ENCODE results near the gene GOLIM4. TPM values are rescaled to one million over a fixed set of nuclear protein-coding genes. Genes with fewer than 3 reads are reported as not detected.

GOLIM4 gene
- total and polyA plus RNA-seq, 2 experiments from 2014 or later: 45.3 to 67.2 TPM

- H4K20me1 ChIP-seq (ENCODE audit: insufficient read depth, poor library complexity, severe bottlenecking): peaks cover 14% of the 10 kb centered on the region
These were observed 10.1 kb downstream of the GOLIM4 start for GRCh38 chr3:168085491-168086119.

GRCh38 chr3:168083906-168084305 is 11.8 kb downstream of the GOLIM4 start:
- Histone ChIP-seq H3K79me2 (peaks cover 100% of the 10 kb centered on the region), H3K27ac (no peak overlapping the region), H3K4me2 (no peak overlapping the region), H3K4me1 (ENCODE audit: insufficient read depth) (peaks cover 30% of the 10 kb centered on the region), H3K27me3 (no peaks in the 10 kb centered on the region), H3K4me3 (no peak overlapping the region), H2AFZ (no peak overlapping the region), H4K20me1 (ENCODE audit: insufficient read depth, poor library complexity, severe bottlenecking) (peaks cover 19% of the 10 kb centered on the region), H3K9me2 (replicated peaks; ENCODE audit: insufficient read depth) (no peaks in the 10 kb centered on the region), H3K9me3 (ENCODE audit: low read depth) (no peaks in the 10 kb centered on the region), H3K36me3 (replicated peaks; ENCODE audit: insufficient read depth, low read depth) (no peaks in the 10 kb centered on the region)
- DNase-seq (ENCODE audit: low spot score): no peak
- no peak for TF ChIP-seq CTCF (IDR thresholded peaks at IDR 0.05; ENCODE audit: poor library complexity)
- no peak for TF ChIP-seq EZH2 (IDR thresholded peaks at IDR 0.05; ENCODE audit: borderline replicate concordance)
- TF ChIP-seq EZH2phosphoT487 (IDR thresholded peaks at IDR 0.05; ENCODE audit: low read depth, severe bottlenecking, unreplicated experiment): no peak
- 31% methylated on average over 1 of the region's 1 CpG for WGBS (ENCODE audit: low lambda C conversion rate, missing lambda C conversion rate)

More at GRCh38 chr3:168085491-168086119, 10.1 kb downstream of the GOLIM4 start:
- 89% methylated on average over 4 of the region's 4 CpGs for WGBS (ENCODE audit: low lambda C conversion rate, missing lambda C conversion rate)
- Histone ChIP-seq H3K4me1 (ENCODE audit: insufficient read depth) (peaks cover 45% of the 10 kb centered on the region), H3K4me2 (no peak overlapping the region), H3K79me2 (peaks cover 100% of the 10 kb centered on the region), H3K9me3 (ENCODE audit: low read depth) (no peaks in the 10 kb centered on the region), H3K27ac (no peak overlapping the region), H3K4me3 (no peak overlapping the region), H3K36me3 (replicated peaks; ENCODE audit: insufficient read depth, low read depth) (no peaks in the 10 kb centered on the region), H2AFZ (no peak overlapping the region), H3K9me2 (replicated peaks; ENCODE audit: insufficient read depth) (no peaks in the 10 kb centered on the region), H3K27me3 (no peaks in the 10 kb centered on the region)
- DNase-seq (ENCODE audit: low spot score): no peak
- TF ChIP-seq CTCF (IDR thresholded peaks at IDR 0.05; ENCODE audit: poor library complexity): no peak
- no peak for TF ChIP-seq EZH2 (IDR thresholded peaks at IDR 0.05; ENCODE audit: borderline replicate concordance)
- TF ChIP-seq EZH2phosphoT487 (IDR thresholded peaks at IDR 0.05; ENCODE audit: low read depth, severe bottlenecking, unreplicated experiment): no peak

- DNase-seq (ENCODE audit: low spot score): no peak
- 79% methylated on average over 3 of the region's 3 CpGs for WGBS (ENCODE audit: low lambda C conversion rate, missing lambda C conversion rate)
- Histone ChIP-seq H3K4me1 (ENCODE audit: insufficient read depth) (peaks cover 12% of the 10 kb centered on the region), H3K4me3 (no peak overlapping the region), H3K27ac (no peak overlapping the region), H3K27me3 (no peaks in the 10 kb centered on the region), H4K20me1 (ENCODE audit: insufficient read depth, poor library complexity, severe bottlenecking) (peaks cover 10% of the 10 kb centered on the region), H3K9me2 (replicated peaks; ENCODE audit: insufficient read depth) (no peaks in the 10 kb centered on the region), H3K79me2 (peaks cover 100% of the 10 kb centered on the region), H3K36me3 (replicated peaks; ENCODE audit: insufficient read depth, low read depth) (no peaks in the 10 kb centered on the region), H3K9me3 (ENCODE audit: low read depth) (no peaks in the 10 kb centered on the region), H2AFZ (no peak overlapping the region), H3K4me2 (no peak overlapping the region)
- TF ChIP-seq EZH2phosphoT487 (IDR thresholded peaks at IDR 0.05; ENCODE audit: low read depth, severe bottlenecking, unreplicated experiment) (no peak), CTCF (IDR thresholded peaks at IDR 0.05; ENCODE audit: poor library complexity) (no peak), EZH2 (IDR thresholded peaks at IDR 0.05; ENCODE audit: borderline replicate concordance) (no peak)
These were observed 13.9 kb downstream of the GOLIM4 start for GRCh38 chr3:168081856-168082255.
